HG03039 (cell line): ENCODE results near the gene PACSIN3.
"Not testable (repeated sequence)": the region's sequence is repeated elsewhere in the genome, so short reads cannot be mapped to it uniquely, and the experiment has no call there.

ENCODE experiments used
- ATAC-seq: cut with Tn5 transposase; IDR thresholded peaks from one replicate; pipeline ENCODE4 v1.9.1; 2021; ENCODE audit warnings: mild to moderate bottlenecking, moderate library complexity; ENCODE audit not compliant: unreplicated experiment

The PACSIN3 gene

GRCh38 chr11:47186076-47186699 lies at the start of gene PACSIN3:
TSS of gene PACSIN3 (minus strand) at chr11:47186434. CDS start at chr11:47182727, 3,707 bp downstream.
- no peak for ATAC-seq

- no peak for ATAC-seq
Observed at GRCh38 chr11:47235163-47235562, 48.9 kb upstream of the PACSIN3 start.

- ATAC-seq: no peak
Observed at GRCh38 chr11:47234669-47235100, 48.5 kb upstream of the PACSIN3 start.

GRCh38 chr11:47233989-47234668 lies 47.9 kb upstream of the PACSIN3 start:
- ATAC-seq: no peak

- ATAC-seq: no peak
Observed at GRCh38 chr11:47233051-47233450, 46.8 kb upstream of the PACSIN3 start.

GRCh38 chr11:47229161-47229560 lies 42.9 kb upstream of the PACSIN3 start:
- ATAC-seq: no peak

- ATAC-seq: peak; percentile 93
Observed at GRCh38 chr11:47225552-47226400, 39.5 kb upstream of the PACSIN3 start.

- no peak for ATAC-seq
Observed at GRCh38 chr11:47222696-47223095, 36.5 kb upstream of the PACSIN3 start.

- ATAC-seq: no peak
Observed at GRCh38 chr11:47220401-47220821, 34.2 kb upstream of the PACSIN3 start.

GRCh38 chr11:47216121-47216798 lies 30.0 kb upstream of the PACSIN3 start:
- no peak for ATAC-seq

- ATAC-seq: no peak
Observed at GRCh38 chr11:47215366-47215910, 29.2 kb upstream of the PACSIN3 start.

GRCh38 chr11:47213950-47214565 lies 27.8 kb upstream of the PACSIN3 start:
- ATAC-seq: peak; percentile 31

- ATAC-seq: no peak
Observed at GRCh38 chr11:47212938-47213337, 26.7 kb upstream of the PACSIN3 start.

GRCh38 chr11:47208628-47209027 lies 22.4 kb upstream of the PACSIN3 start:
- ATAC-seq: no peak

- not testable (repeated sequence) for ATAC-seq
Observed at GRCh38 chr11:47208008-47208552, 21.8 kb upstream of the PACSIN3 start.

- ATAC-seq: no peak
Observed at GRCh38 chr11:47207459-47207858, 21.2 kb upstream of the PACSIN3 start.

GRCh38 chr11:47206577-47206976 lies 20.3 kb upstream of the PACSIN3 start:
- not testable (repeated sequence) for ATAC-seq

GRCh38 chr11:47204637-47204989 lies 18.4 kb upstream of the PACSIN3 start:
- no peak for ATAC-seq

GRCh38 chr11:47202576-47202975 lies 16.3 kb upstream of the PACSIN3 start:
- no peak for ATAC-seq

- no peak for ATAC-seq
Observed at GRCh38 chr11:47201015-47201414, 14.8 kb upstream of the PACSIN3 start.
